Measurements from ENCODE around the gene HOXD9. TPM values are rescaled to one million over a fixed set of nuclear protein-coding genes. Genes with fewer than 3 reads are reported as not detected.

Gene HOXD9
- total and polyA plus RNA-seq, 9 donors: 0.75 to 8.8 (median 4.7) TPM

DNA sequence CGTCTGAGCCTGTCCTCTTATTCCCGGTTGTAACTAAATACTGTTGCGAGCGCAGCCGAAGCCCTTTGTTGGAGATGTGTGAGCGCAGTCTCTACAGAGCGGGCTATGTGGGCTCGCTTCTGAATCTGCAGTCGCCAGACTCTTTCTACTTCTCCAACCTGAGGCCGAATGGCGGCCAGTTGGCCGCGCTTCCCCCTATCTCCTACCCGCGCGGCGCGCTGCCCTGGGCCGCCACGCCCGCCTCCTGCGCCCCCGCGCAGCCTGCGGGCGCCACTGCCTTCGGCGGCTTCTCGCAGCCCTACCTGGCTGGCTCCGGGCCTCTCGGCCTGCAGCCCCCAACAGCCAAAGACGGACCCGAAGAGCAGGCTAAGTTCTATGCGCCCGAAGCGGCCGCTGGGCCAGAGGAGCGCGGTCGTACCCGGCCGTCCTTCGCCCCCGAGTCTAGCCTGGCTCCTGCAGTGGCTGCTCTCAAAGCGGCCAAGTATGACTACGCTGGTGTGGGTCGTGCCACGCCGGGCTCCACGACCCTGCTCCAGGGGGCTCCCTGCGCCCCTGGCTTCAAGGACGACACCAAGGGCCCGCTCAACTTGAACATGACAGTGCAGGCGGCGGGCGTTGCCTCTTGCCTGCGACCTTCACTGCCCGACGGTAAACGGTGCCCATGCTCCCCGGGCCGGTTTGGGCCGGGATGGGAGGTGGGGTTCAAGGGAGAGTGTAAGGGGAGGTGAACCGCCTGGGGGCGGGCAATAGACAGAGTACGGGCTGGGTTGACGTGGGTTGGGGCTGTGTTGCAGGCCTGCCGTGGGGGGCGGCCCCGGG, 22.6 kb upstream of the HOXD9 start, which contains the start of gene HOXD12:
TSS of gene HOXD12 (plus strand) at position 68 of the 819 bp plus-strand sequence. CDS start at position 75, 7 bp downstream.
- WGBS (ENCODE audit: insufficient coverage): 4% methylated on average over 65 of the region's 70 CpGs
- no peak within 1 kb of the TSS for H3K4me3 ChIP-seq (ENCODE audit: low read length)
- H3K9me3 ChIP-seq (replicated peaks; ENCODE audit: control insufficient read depth, low read depth, low read length): no peaks in the 10 kb centered on the region
- peaks cover 98% of the 10 kb centered on the region for H3K27me3 ChIP-seq (ENCODE audit: control insufficient read depth, insufficient read depth, low read length)
- peaks cover 46% of the 10 kb centered on the region for H3K4me1 ChIP-seq (ENCODE audit: control insufficient read depth, insufficient read depth, low read length)
- H3K27ac ChIP-seq (ENCODE audit: low read length): no peak within 1 kb of the TSS
- no peak for DNase-seq
- H3K36me3 ChIP-seq (ENCODE audit: control insufficient read depth, insufficient read depth, low read length): no peaks in the 10 kb centered on the region

DNA sequence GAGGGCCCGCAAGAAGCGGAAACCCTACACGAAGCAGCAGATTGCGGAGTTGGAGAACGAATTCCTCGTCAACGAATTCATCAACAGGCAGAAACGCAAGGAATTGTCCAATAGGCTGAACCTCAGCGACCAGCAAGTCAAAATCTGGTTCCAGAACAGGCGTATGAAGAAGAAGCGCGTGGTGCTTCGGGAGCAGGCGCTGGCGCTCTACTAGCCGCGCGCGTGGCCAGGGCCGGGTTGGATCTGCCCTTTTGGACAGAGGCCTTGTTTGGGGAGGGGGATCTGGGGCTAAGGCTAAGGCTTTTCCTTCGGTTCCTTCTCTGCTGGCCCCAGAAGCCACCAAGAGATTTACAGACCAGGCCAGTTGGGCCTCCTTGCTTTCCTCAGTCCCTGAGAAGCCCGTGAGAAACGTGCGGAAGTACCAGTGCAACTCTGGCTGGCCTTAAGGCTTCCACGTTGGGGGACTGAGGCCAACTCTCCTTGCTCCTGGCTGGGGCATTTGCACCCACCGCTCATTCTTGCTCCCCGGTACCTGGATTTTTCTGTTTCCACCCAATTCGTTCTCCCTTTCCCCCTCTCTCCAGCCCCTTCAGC, 21.9 kb upstream of the HOXD9 start:
- Histone ChIP-seq H3K27ac (ENCODE audit: low read length) (no peak overlapping the region), H3K9me3 (replicated peaks; ENCODE audit: control insufficient read depth, low read depth, low read length) (no peaks in the 10 kb centered on the region), H3K4me1 (ENCODE audit: control insufficient read depth, insufficient read depth, low read length) (peaks cover 47% of the 10 kb centered on the region), H3K27me3 (ENCODE audit: control insufficient read depth, insufficient read depth, low read length) (peaks cover 98% of the 10 kb centered on the region), H3K4me3 (ENCODE audit: low read length) (no peak overlapping the region), H3K36me3 (ENCODE audit: control insufficient read depth, insufficient read depth, low read length) (no peaks in the 10 kb centered on the region)
- 27% methylated on average over 25 of the region's 28 CpGs for WGBS (ENCODE audit: insufficient coverage)
- no peak for DNase-seq

DNA sequence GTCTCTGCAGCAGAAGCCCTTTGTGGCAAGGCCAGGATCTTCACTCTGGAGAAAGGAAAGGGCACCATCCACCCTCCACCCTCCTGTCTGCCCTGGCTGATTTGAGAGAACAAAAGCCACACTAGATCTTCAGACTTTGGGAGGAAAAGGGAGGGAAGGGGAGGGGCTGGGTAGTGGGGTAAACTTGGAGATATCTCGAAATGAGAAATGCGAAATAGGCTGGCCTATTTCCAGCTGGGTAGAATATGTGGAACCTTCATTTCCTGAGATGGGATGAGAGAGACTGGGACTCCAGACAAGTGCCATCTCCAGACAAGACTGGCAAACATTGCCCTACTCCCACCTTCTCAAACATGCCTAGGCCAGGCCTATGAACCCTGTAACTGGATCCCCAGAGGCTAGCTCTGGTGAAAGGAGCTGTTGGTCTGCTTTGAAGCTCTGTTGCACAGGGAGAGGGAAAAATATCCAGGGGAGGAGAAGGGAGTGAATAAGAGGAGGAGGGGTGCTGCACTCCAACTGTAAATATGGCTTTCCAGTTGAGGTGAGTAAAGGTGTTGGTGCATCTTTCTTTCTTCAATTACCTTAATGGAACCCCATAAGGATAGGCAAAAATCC, 21.2 kb upstream of the HOXD9 start:
- Histone ChIP-seq H3K9me3 (replicated peaks; ENCODE audit: control insufficient read depth, low read depth, low read length) (no peaks in the 10 kb centered on the region), H3K27ac (ENCODE audit: low read length) (no peak overlapping the region), H3K27me3 (ENCODE audit: control insufficient read depth, insufficient read depth, low read length) (peaks cover 100% of the 10 kb centered on the region), H3K4me3 (ENCODE audit: low read length) (no peak overlapping the region), H3K4me1 (ENCODE audit: control insufficient read depth, insufficient read depth, low read length) (peaks cover 47% of the 10 kb centered on the region), H3K36me3 (ENCODE audit: control insufficient read depth, insufficient read depth, low read length) (no peaks in the 10 kb centered on the region)
- DNase-seq: no peak
- WGBS (ENCODE audit: insufficient coverage): no CpG with 5 or more reads among the region's 2 CpGs

DNA sequence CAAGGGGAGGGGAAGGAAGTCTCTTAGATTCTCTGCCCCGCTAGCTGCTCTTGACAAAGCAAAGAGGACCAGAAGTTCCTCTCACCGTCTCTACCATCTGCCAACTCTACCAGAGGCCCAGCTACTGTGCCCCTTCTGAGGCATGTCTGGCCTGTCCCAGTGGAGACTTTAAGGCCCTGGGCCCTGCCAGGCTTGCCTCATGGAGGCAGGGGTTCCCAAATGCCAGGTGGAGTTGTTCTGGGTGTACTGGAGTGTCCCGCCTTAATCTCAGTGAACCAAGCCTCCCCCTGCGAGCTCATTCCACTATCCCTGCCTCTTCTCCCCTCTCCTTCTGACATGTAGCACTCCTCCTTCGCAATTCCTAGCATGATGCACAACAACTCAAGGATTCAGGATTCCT, 20.7 kb upstream of the HOXD9 start:
- Histone ChIP-seq H3K36me3 (ENCODE audit: control insufficient read depth, insufficient read depth, low read length) (no peaks in the 10 kb centered on the region), H3K9me3 (replicated peaks; ENCODE audit: control insufficient read depth, low read depth, low read length) (no peaks in the 10 kb centered on the region), H3K27me3 (ENCODE audit: control insufficient read depth, insufficient read depth, low read length) (peaks cover 99% of the 10 kb centered on the region), H3K27ac (ENCODE audit: low read length) (no peak overlapping the region), H3K4me3 (ENCODE audit: low read length) (no peak overlapping the region), H3K4me1 (ENCODE audit: control insufficient read depth, insufficient read depth, low read length) (peaks cover 42% of the 10 kb centered on the region)
- 78% methylated on average over 2 of the region's 5 CpGs for WGBS (ENCODE audit: insufficient coverage)
- no peak for DNase-seq

GRCh38 chr2:176102309-176102866, 20.1 kb upstream of the HOXD9 start:
- WGBS (ENCODE audit: insufficient coverage): 70% methylated on average over 2 of the region's 7 CpGs
- H3K4me1 ChIP-seq (ENCODE audit: control insufficient read depth, insufficient read depth, low read length): peaks cover 40% of the 10 kb centered on the region
- no peak overlapping the region for H3K27ac ChIP-seq (ENCODE audit: low read length)
- H3K4me3 ChIP-seq (ENCODE audit: low read length): no peak overlapping the region
- H3K36me3 ChIP-seq (ENCODE audit: control insufficient read depth, insufficient read depth, low read length): no peaks in the 10 kb centered on the region
- DNase-seq: no peak
- H3K27me3 ChIP-seq (ENCODE audit: control insufficient read depth, insufficient read depth, low read length): peaks cover 99% of the 10 kb centered on the region
- H3K9me3 ChIP-seq (replicated peaks; ENCODE audit: control insufficient read depth, low read depth, low read length): no peaks in the 10 kb centered on the region

- peaks cover 33% of the 10 kb centered on the region for H3K4me1 ChIP-seq (ENCODE audit: control insufficient read depth, insufficient read depth, low read length)
- H3K4me3 ChIP-seq (ENCODE audit: low read length): no peak overlapping the region
- peaks cover 96% of the 10 kb centered on the region for H3K27me3 ChIP-seq (ENCODE audit: control insufficient read depth, insufficient read depth, low read length)
- H3K36me3 ChIP-seq (ENCODE audit: control insufficient read depth, insufficient read depth, low read length): no peaks in the 10 kb centered on the region
- DNase-seq: no peak
- no CpG with 5 or more reads among the region's 7 CpGs for WGBS (ENCODE audit: insufficient coverage)
- no peaks in the 10 kb centered on the region for H3K9me3 ChIP-seq (replicated peaks; ENCODE audit: control insufficient read depth, low read depth, low read length)
- H3K27ac ChIP-seq (ENCODE audit: low read length): no peak overlapping the region
Measured at GRCh38 chr2:176103194-176103593, 19.3 kb upstream of the HOXD9 start.

GRCh38 chr2:176103742-176104315, 18.7 kb upstream of the HOXD9 start:
- Histone ChIP-seq H3K4me1 (ENCODE audit: control insufficient read depth, insufficient read depth, low read length) (peaks cover 34% of the 10 kb centered on the region), H3K27ac (ENCODE audit: low read length) (no peak overlapping the region), H3K27me3 (ENCODE audit: control insufficient read depth, insufficient read depth, low read length) (peaks cover 96% of the 10 kb centered on the region), H3K9me3 (replicated peaks; ENCODE audit: control insufficient read depth, low read depth, low read length) (no peaks in the 10 kb centered on the region), H3K4me3 (ENCODE audit: low read length) (no peak overlapping the region), H3K36me3 (ENCODE audit: control insufficient read depth, insufficient read depth, low read length) (no peaks in the 10 kb centered on the region)
- no peak for DNase-seq
- 20% methylated on average over 2 of the region's 17 CpGs for WGBS (ENCODE audit: insufficient coverage)

GRCh38 chr2:176104316-176105077, 18.0 kb upstream of the HOXD9 start:
- Histone ChIP-seq H3K4me3 (ENCODE audit: low read length) (peak overlapping the region; percentile 3), H3K4me1 (ENCODE audit: control insufficient read depth, insufficient read depth, low read length) (peaks cover 37% of the 10 kb centered on the region), H3K27ac (ENCODE audit: low read length) (peak overlapping the region; percentile 35), H3K36me3 (ENCODE audit: control insufficient read depth, insufficient read depth, low read length) (no peaks in the 10 kb centered on the region), H3K9me3 (replicated peaks; ENCODE audit: control insufficient read depth, low read depth, low read length) (no peaks in the 10 kb centered on the region), H3K27me3 (ENCODE audit: control insufficient read depth, insufficient read depth, low read length) (peaks cover 96% of the 10 kb centered on the region)
- WGBS (ENCODE audit: insufficient coverage): 3% methylated on average over 45 of the region's 56 CpGs
- no peak for DNase-seq

- Histone ChIP-seq H3K27ac (ENCODE audit: low read length) (peak overlapping the region; percentile 35), H3K27me3 (ENCODE audit: control insufficient read depth, insufficient read depth, low read length) (peaks cover 96% of the 10 kb centered on the region), H3K4me1 (ENCODE audit: control insufficient read depth, insufficient read depth, low read length) (peaks cover 32% of the 10 kb centered on the region), H3K36me3 (ENCODE audit: control insufficient read depth, insufficient read depth, low read length) (no peaks in the 10 kb centered on the region), H3K4me3 (ENCODE audit: low read length) (peak overlapping the region; percentile 3), H3K9me3 (replicated peaks; ENCODE audit: control insufficient read depth, low read depth, low read length) (no peaks in the 10 kb centered on the region)
- 17% methylated on average over 24 of the region's 25 CpGs for WGBS (ENCODE audit: insufficient coverage)
- no peak for DNase-seq
Measured at GRCh38 chr2:176105078-176105729, 17.3 kb upstream of the HOXD9 start.

Data from muscle of leg (tissue), 11 donors.